Endothelial cell (in vitro differentiated cells): ENCODE measurements around the gene FLRT2. TPM values are rescaled to one million over a fixed set of nuclear protein-coding genes. Genes with fewer than 3 reads are reported as not detected.

Experiments used
- DNase-seq: peaks from one replicate; pipeline ENCODE4 v3.0.0; 2021; ENCODE audit warnings: low spot score
- H3K27ac Mint-ChIP-seq: one replicate; pipeline ENCODE4 v1.8.0; 2021; ENCODE audit warnings: mixed read lengths, inconsistent platforms; ENCODE audit not compliant: unreplicated experiment
- H3K27me3 Mint-ChIP-seq: one replicate; pipeline ENCODE4 v1.8.0; 2021; ENCODE audit warnings: mild to moderate bottlenecking, moderate library complexity, mixed read lengths, inconsistent platforms; ENCODE audit not compliant: unreplicated experiment
- H3K36me3 Mint-ChIP-seq: one replicate; pipeline ENCODE4 v1.8.0; 2021; ENCODE audit warnings: mild to moderate bottlenecking, low read depth, mixed read lengths, inconsistent platforms; ENCODE audit not compliant: unreplicated experiment
- H3K4me1 Mint-ChIP-seq: one replicate; pipeline ENCODE4 v1.8.0; 2021; ENCODE audit warnings: mild to moderate bottlenecking, mixed read lengths, inconsistent platforms; ENCODE audit not compliant: unreplicated experiment
- H3K4me3 Mint-ChIP-seq: one replicate; pipeline ENCODE4 v1.8.0; 2021; ENCODE audit warnings: mild to moderate bottlenecking, mixed read lengths, inconsistent platforms; ENCODE audit not compliant: unreplicated experiment
- H3K9me3 Mint-ChIP-seq: one replicate; pipeline ENCODE4 v1.8.0; 2021; ENCODE audit warnings: mixed read lengths, inconsistent platforms; ENCODE audit not compliant: unreplicated experiment
- CTCF ChIP-seq: fragments of 200-600 bp; sonication (generic); IDR thresholded peaks from one replicate; pipeline ENCODE4 v1.5.0; 2021; ENCODE audit warnings: antibody characterized with exemption; ENCODE audit not compliant: unreplicated experiment
- total RNA-seq: library from RNA; stranded (reverse); fragmentation: NEBNext Ultra II Directional; extraction: Animal tissue kit (Norgen Biotek cat#: 25700); gene quantifications from one replicate; pipeline ENCODE4 v1.2.1, GENCODE V29; 2021; ENCODE audit not compliant: unreplicated experiment

Gene FLRT2
- total RNA-seq, 1 donor from 2014 or later = 7.8 TPM

GRCh38 chr14:85702191-85702590, 172.2 kb downstream of the FLRT2 start:
- TF ChIP-seq CTCF = no peak
- Mint-ChIP-seq H3K27ac (no peak overlapping the region), H3K4me1 (peaks cover 7% of the 10 kb centered on the region), H3K27me3 (no peaks in the 10 kb centered on the region), H3K9me3 (no peaks in the 10 kb centered on the region), H3K36me3 (no peaks in the 10 kb centered on the region), H3K4me3 (no peak overlapping the region)
- no peak for DNase-seq

GRCh38 chr14:85702997-85703396, 173.1 kb downstream of the FLRT2 start:
- Mint-ChIP-seq H3K27me3 (no peaks in the 10 kb centered on the region), H3K4me1 (peaks cover 7% of the 10 kb centered on the region), H3K36me3 (no peaks in the 10 kb centered on the region), H3K27ac (no peak overlapping the region), H3K4me3 (no peak overlapping the region), H3K9me3 (no peaks in the 10 kb centered on the region)
- no peak for DNase-seq
- no peak for TF ChIP-seq CTCF
